UCSD-AML1 (cell line): ENCODE data around the gene PDXP.
A peak's percentile ranks its signal among the peaks of the same experiment; 100 is the strongest.

Experiments
- DNase-seq: peaks from one replicate; lab custom pipeline; 2025; ENCODE audit not compliant: unreplicated experiment; lab: John Stamatoyannopoulos, UW

The PDXP gene

GRCh38 chr22:37628830-37629229, 29.7 kb upstream of the PDXP start:
- no peak for DNase-seq

GRCh38 chr22:37629928-37630327, 28.6 kb upstream of the PDXP start:
- DNase-seq = no peak

GRCh38 chr22:37630839-37631435, 27.6 kb upstream of the PDXP start:
- peak; percentile 29 for DNase-seq

- peak; percentile 88 for DNase-seq
Observed at GRCh38 chr22:37631448-37632173, 26.9 kb upstream of the PDXP start.

DNA sequence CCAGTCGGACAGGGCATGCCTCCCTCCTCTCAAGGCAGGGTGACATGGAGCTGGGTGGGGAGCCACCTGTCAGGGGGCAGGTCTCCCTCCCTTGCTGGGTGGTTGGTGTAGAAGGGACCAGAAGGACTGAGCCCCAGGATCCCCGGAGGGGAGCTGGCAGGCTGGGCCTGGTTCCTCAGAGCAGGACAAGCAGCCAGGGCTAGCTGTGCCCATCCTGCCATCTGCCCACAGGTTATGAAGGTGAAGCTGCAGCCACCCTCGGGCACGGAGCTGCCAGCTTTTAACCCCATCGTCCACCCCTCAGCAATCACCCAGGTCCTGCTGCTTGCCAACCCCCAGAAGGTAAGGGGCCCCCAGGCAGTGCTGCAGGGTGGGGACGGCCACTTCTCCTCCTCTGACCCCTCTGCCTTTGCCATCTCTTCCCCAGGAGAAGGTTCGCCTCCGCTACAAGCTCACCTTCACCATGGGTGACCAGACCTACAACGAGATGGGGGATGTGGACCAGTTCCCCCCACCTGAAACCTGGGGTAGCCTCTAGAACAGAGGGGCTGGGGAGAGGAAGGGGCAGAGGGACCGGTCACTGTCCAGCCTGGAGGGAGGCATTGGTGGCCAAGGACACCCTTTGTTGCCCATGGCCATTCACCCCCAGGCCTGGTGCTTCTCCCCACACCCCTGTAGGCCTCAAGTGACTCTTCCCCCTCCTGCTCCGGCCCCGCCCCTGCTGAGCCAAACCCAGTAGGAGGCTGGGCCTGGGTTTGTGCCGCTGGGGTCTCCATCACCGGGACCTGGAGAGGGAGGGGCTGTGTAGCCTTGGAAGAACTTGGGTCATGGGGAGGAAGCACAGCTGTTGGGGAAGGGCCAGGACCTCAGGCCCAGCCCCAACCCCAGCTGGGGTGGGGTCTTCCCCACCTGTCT, 26.1 kb upstream of the PDXP start:
- DNase-seq = peak; percentile 75

DNA sequence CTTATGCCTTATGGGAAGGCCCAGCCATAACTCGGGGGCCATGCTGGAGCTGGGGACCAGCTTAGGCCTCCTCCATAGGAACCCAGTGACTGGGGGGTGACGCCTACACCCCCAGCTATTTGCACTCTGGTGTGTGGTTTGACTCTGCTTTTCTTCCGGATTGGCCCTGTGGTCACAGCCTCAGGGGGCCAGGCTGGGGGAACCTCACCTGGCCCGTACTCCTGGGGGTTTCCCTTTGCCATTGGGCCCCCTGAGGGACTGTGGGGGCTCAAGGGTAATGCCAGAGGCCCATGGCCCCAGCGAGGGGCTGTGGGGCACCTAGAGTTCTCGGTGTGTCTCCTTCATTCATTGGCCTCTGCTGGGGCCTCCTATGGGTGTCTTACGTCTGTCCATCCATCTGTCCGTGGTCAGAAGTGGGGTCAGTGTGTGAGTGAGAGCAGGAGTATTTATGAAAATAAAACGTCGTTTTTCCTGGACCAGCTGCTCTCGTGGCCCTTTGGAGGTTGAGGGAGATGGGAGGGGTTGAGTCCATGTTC, 25.4 kb upstream of the PDXP start:
- DNase-seq = no peak

- peak; percentile 93 for DNase-seq
Observed at GRCh38 chr22:37633625-37634416, 24.7 kb upstream of the PDXP start.

DNA sequence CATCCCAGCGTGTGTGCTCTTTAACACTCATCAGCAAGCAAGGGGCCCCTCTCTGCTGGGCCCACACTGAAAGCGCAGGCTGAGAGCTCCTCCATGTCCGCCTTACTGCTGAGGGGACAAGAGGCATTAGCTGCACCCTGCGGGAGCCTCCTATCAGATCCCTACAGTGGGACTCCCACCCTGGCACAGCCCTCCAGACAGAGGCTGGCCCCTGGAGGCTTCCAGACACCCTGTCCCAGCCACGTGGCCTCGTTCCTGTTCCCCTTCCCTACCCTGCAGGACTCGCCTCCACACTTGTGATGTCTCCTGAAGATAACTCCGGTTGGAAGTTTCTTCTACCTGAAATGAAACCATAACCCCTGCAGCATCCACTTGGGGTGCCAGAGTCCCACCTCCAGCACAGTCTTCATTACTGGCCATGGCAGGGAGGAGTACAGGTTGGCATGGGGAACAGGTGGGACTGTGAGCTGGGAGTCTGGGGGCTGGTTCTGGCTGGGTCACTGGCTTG, 24.1 kb upstream of the PDXP start:
- DNase-seq = peak; percentile 47

DNA sequence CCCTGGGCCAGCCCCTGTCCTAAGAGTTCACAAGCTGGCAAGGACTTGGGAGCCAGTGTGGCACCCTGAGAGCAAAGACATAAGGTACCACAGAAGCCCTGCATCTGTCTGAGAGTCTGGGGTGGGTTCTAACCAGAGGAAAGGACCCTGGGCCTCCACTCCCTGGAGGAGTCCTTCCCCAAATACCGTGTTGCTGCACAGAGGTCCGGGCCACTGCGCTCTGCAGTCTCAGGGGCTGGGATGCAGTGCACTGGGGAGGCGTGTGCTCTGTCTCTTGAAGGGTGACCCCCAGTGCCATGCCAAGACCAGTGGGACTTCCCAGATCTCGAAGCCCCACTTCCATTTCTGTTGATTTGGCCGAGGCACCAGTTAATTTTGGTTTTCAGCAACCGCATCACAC, 23.4 kb upstream of the PDXP start:
- DNase-seq = no peak

GRCh38 chr22:37636186-37636948, 22.2 kb upstream of the PDXP start:
- peak; percentile 88 for DNase-seq

- no peak for DNase-seq
Observed at GRCh38 chr22:37636949-37637273, 21.6 kb upstream of the PDXP start.

DNA sequence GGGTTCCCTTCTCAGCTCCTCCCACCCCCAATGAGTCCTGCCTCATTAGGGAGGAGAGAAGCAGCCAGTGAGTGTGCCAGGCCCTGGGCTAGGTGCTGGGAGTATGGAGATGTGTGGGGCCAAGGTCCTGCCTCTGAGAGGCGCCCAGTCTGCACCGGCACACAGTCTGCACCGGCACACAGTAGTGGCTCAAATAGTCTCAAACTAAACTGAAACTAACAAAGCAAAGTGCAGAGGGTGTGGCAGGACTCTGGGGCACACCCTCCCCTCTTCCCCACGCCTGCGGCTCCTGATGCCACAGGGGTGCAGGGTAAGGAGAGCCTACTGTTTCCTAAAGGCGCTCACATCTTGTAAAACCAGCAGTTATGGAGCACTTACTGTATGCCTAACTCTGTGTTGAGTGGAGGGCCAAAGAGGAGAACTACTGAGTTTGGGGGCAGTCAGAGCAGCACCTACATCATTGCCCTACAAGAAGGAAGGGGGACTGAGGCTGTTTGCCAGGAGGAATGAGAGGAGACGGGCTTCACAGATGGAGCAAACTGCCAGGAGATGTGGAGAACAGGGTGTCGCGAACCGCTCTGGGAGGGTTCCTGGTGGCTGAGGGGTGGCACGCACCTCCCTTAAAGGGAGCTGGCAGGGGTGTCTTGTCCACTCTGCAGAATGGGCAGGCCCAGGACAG, 20.0 kb upstream of the PDXP start:
- DNase-seq = peak; percentile 44

DNA sequence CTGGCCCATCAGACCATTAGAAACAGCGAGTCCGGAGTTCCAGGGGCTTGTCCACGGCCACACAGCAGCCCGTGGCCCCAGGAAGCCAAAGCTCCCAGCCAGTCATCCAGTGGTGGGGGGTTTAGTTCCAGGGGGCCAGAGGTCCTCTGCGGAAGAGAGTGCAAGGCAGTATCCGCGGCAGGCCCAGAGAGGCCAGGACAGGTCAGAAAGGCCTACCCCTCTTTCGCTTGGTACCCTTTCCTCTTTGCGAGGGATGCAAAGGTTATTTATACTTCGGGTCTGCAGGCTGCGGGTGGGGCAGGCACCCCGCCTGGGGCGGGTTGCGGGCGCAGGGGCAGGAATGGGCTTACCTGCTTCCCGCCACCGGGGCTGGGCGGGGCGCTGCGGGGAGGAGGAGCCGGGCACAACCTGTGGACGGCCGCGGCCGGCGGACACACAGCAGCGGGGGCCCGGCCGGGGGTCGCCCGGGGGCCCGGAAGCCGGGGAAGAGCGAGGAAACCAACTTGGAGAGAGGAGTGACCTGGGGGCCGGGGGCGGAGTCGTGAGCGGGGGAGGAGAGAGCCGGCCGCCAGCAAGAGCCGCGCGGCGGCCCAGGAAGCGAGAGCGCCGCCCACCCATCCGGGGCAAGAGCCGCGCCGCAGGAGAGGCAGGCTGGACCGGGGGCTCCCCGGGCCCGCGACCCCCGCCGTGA, 19.3 kb upstream of the PDXP start, which contains the start of gene SH3BP1:
TSS of gene SH3BP1 (plus strand) at position 600 of the 691 bp plus-strand sequence. CDS start 119 bp downstream, outside the sequence.
- peak; percentile 77 for DNase-seq

GRCh38 chr22:37639771-37640590, 18.5 kb upstream of the PDXP start:
- peak; percentile 38 for DNase-seq

- DNase-seq = no peak
Observed at GRCh38 chr22:37640591-37641560, 17.6 kb upstream of the PDXP start.

DNA sequence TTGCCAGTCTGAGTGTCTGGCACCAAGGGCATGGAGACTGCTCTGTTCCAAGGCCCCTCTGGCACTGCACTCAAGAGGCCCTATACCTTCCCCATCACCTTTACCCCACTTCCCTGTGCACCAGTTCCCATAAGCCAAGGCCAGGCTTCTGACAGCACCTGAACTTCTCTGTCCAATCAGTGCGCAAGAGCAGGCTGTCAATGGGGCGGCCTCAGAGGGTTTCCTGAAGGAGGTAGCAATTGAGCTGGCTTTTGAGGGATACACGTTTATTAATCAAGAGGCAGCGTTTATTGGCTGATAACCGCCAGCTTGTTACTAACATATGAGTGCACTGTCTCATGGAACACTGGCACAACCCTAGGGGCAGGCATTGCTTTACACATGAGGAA, 17.0 kb upstream of the PDXP start:
- DNase-seq = no peak
